Left lobe of liver (tissue), 2 donors: Measurements from ENCODE around the gene PITPNC1. TPM values are rescaled to one million over a fixed set of nuclear protein-coding genes. Genes with fewer than 3 reads are reported as not detected.
A peak's percentile ranks its signal among the peaks of the same experiment; 100 is the strongest.
"Not testable (repeated sequence)": the region's sequence is repeated elsewhere in the genome, so short reads cannot be mapped to it uniquely, and the experiment has no call there.

Experiments
- ATAC-seq: fragments of 200-7000 bp; cut with Tn5 transposase; one replicate; pipeline ENCODE4 v1.9.1; 2020; ENCODE audit warnings: mild to moderate bottlenecking, moderate library complexity
- DNase-seq: peaks from one replicate; pipeline ENCODE4 v3.0.0-alpha.2; 2020; ENCODE audit warnings: low spot score
- total RNA-seq: library from RNA; stranded (reverse); gene quantifications from one replicate; pipeline ENCODE4 v1.2.1, GENCODE V29; 2021
- donor health status: DM: no; HTN: no; CAD: no; lungs with moderate emphysema.
- donor health status: DM: no; HTN: yes; CAD: no.

PITPNC1 gene
- total RNA-seq, 1 donor from 2014 or later, result 13.1 TPM

GRCh38 chr17:67605256-67605912, 228.3 kb downstream of the PITPNC1 start:
- ATAC-seq (peak; percentile 98), DNase-seq (peak; percentile 72)

GRCh38 chr17:67606471-67606870, 229.4 kb downstream of the PITPNC1 start:
- ATAC-seq (no peak), DNase-seq (no peak)

GRCh38 chr17:67606896-67607604, 230.0 kb downstream of the PITPNC1 start:
- ATAC-seq (no peak), DNase-seq (no peak)

- ATAC-seq (no peak), DNase-seq (no peak)
These were observed 233.0 kb downstream of the PITPNC1 start for GRCh38 chr17:67610061-67610460.

GRCh38 chr17:67613961-67614360, 236.9 kb downstream of the PITPNC1 start:
- ATAC-seq (no peak), DNase-seq (no peak)

- ATAC-seq (no peak), DNase-seq (no peak)
These were observed 238.0 kb downstream of the PITPNC1 start for GRCh38 chr17:67615011-67615561.

GRCh38 chr17:67615736-67616135, 238.7 kb downstream of the PITPNC1 start:
- DNase-seq (no peak), ATAC-seq (no peak)

GRCh38 chr17:67617304-67617899, 240.3 kb downstream of the PITPNC1 start:
- peak; percentile 61 for ATAC-seq
- DNase-seq, result no peak

- DNase-seq (no peak), ATAC-seq (no peak)
These were observed 242.5 kb downstream of the PITPNC1 start for GRCh38 chr17:67619555-67619954.

GRCh38 chr17:67620088-67620487, 243.0 kb downstream of the PITPNC1 start:
- ATAC-seq (no peak), DNase-seq (no peak)

GRCh38 chr17:67620636-67621035, 243.6 kb downstream of the PITPNC1 start:
- ATAC-seq (no peak), DNase-seq (no peak)

- peak; percentile 39 for ATAC-seq
- no peak for DNase-seq
These were observed 246.7 kb downstream of the PITPNC1 start for GRCh38 chr17:67623767-67624166.

GRCh38 chr17:67624886-67625656, 248.0 kb downstream of the PITPNC1 start:
- DNase-seq (no peak), ATAC-seq (no peak)

GRCh38 chr17:67625971-67626370, 248.9 kb downstream of the PITPNC1 start:
- no peak for ATAC-seq

GRCh38 chr17:67628580-67629013, 251.5 kb downstream of the PITPNC1 start:
- ATAC-seq, result peak; percentile 68
- DNase-seq, result no peak

More at GRCh38 chr17:67625971-67626370, 248.9 kb downstream of the PITPNC1 start:
- no peak for DNase-seq

- ATAC-seq, result peak; percentile 82
- DNase-seq, result no peak
These were observed 252.9 kb downstream of the PITPNC1 start for GRCh38 chr17:67629971-67630320.

- not testable (repeated sequence) for ATAC-seq
These were observed 253.8 kb downstream of the PITPNC1 start for GRCh38 chr17:67630836-67631235.

GRCh38 chr17:67632141-67632540, 255.1 kb downstream of the PITPNC1 start:
- DNase-seq, result no peak
- no peak for ATAC-seq

More at GRCh38 chr17:67630836-67631235, 253.8 kb downstream of the PITPNC1 start:
- not testable (repeated sequence) for DNase-seq

GRCh38 chr17:67633751-67634211, 256.7 kb downstream of the PITPNC1 start:
- DNase-seq, result no peak
- no peak for ATAC-seq

GRCh38 chr17:67635681-67636080, 258.6 kb downstream of the PITPNC1 start:
- ATAC-seq (no peak), DNase-seq (no peak)

- DNase-seq, result no peak
- no peak for ATAC-seq
These were observed 259.2 kb downstream of the PITPNC1 start for GRCh38 chr17:67636312-67636711.
